Activated CD8-positive, alpha-beta T cell treated with anti-CD3 and anti-CD28 coated beads, Interleukin-2, amount 10 ng/mL, durations not matched to agents 7 days and 5 days (primary cell): ENCODE results near the gene DUSP2. TPM values are rescaled to one million over a fixed set of nuclear protein-coding genes. Genes with fewer than 3 reads are reported as not detected.

ENCODE experiments used
- ATAC-seq: fragments of 150-1000 bp; cut with Tn5 transposase; one replicate; pipeline ENCODE4 v1.10.0; 2021; ENCODE audit warnings: moderate library complexity
- CTCF ChIA-PET: fragments of 350-600 bp; sonication (Branson Sonifier 250); formaldehyde crosslinking; loops from one replicate; lab custom pipeline; 2021; ENCODE audit warnings: antibody characterized with exemption; lab: Charles Lee
- POLR2A ChIA-PET: fragments of 350-600 bp; sonication (Branson Sonifier 250); formaldehyde crosslinking; loops from one replicate; lab custom pipeline; 2021; ENCODE audit warnings: antibody characterized with exemption; lab: Charles Lee
- DNase-seq: peaks from one replicate; pipeline ENCODE4 v3.0.0-alpha.2; 2020
- H3K27ac Mint-ChIP-seq: one replicate; pipeline ENCODE4 v1.8.0; 2021; ENCODE audit warnings: mild to moderate bottlenecking, mixed read lengths
- H3K27me3 Mint-ChIP-seq: one replicate; pipeline ENCODE4 v1.8.0; 2021; ENCODE audit warnings: low read depth, mixed read lengths
- H3K36me3 Mint-ChIP-seq: one replicate; pipeline ENCODE4 v1.8.0; 2021; ENCODE audit warnings: low read depth, mixed read lengths
- H3K4me1 Mint-ChIP-seq: one replicate; pipeline ENCODE4 v1.8.0; 2021; ENCODE audit warnings: low read depth, mixed read lengths
- H3K4me3 Mint-ChIP-seq: one replicate; pipeline ENCODE4 v1.8.0; 2021; ENCODE audit warnings: mild to moderate bottlenecking, mixed read lengths
- H3K9me3 Mint-ChIP-seq: one replicate; pipeline ENCODE4 v1.8.0; 2022; ENCODE audit warnings: mixed read lengths; ENCODE audit not compliant: insufficient read depth
- total RNA-seq, 2 experiments: library from RNA; stranded (reverse); gene quantifications; one replicate each; pipeline ENCODE4 v1.2.3, GENCODE V29; 2021

Gene DUSP2
- 10 to 100 TPM; 20.3 to 21.2 TPM for total RNA-seq

- H3K36me3 Mint-ChIP-seq: peaks cover 16% of the 10 kb centered on the region
- peak within 1 kb of the TSS; percentile 97 for H3K27ac Mint-ChIP-seq
- DNase-seq (peak; percentile 88), ATAC-seq (peak; percentile 68)
- peaks cover 65% of the 10 kb centered on the region for H3K4me1 Mint-ChIP-seq
- no peaks in the 10 kb centered on the region for H3K9me3 Mint-ChIP-seq
- ChIA-PET CTCF (interaction anchor here (1.4 to 21.7 kb wide), 3 partner anchors 19 to 153 kb away, joined by 7 to 674 read pairs (median 10); partner anchors contain the start of gene ANKRD36C), POLR2A (interaction anchor here (0.6 to 10.2 kb wide), 10 partner anchors 9 to 153 kb away, joined by 3 to 193 read pairs (median 5); partner anchors contain the start of genes ANKRD36C and STARD7)
- no peaks in the 10 kb centered on the region for H3K27me3 Mint-ChIP-seq
- H3K4me3 Mint-ChIP-seq: peak within 1 kb of the TSS; percentile 88
These were observed at the start of gene DUSP2 for GRCh38 chr2:96145036-96145847. Gene DUSP2, minus strand, starts transcription at chr2:96145440. Its CDS starts 86 bp downstream, at chr2:96145354.

GRCh38 chr2:96191937-96192670 lies 46.9 kb upstream of the DUSP2 start:
- ATAC-seq (no peak), DNase-seq (no peak)
- ChIA-PET POLR2A (no interaction called here), CTCF (interaction anchor here (0.9 to 4.9 kb wide), 6 partner anchors 8 to 200 kb away, joined by 3 to 27 read pairs (median 4); partner anchors contain the start of gene ADRA2B)
- Mint-ChIP-seq H3K36me3 (peaks cover 45% of the 10 kb centered on the region), H3K4me3 (no peak overlapping the region), H3K4me1 (peaks cover 25% of the 10 kb centered on the region), H3K27ac (no peak overlapping the region), H3K27me3 (no peaks in the 10 kb centered on the region), H3K9me3 (no peaks in the 10 kb centered on the region)

- Mint-ChIP-seq H3K36me3 (peaks cover 61% of the 10 kb centered on the region), H3K27ac (no peak overlapping the region), H3K27me3 (no peaks in the 10 kb centered on the region), H3K4me3 (no peak overlapping the region), H3K4me1 (peaks cover 16% of the 10 kb centered on the region), H3K9me3 (no peaks in the 10 kb centered on the region)
- CTCF ChIA-PET: interaction anchor here (1.2 to 4.9 kb wide), 2 partner anchors 13 to 14 kb away, joined by 4 to 27 read pairs; no protein-coding TSS in a partner anchor
- no peak for DNase-seq
- POLR2A ChIA-PET: interaction anchor here (0.6 kb wide), 1 partner anchor 579 kb away, joined by 3 read pairs; no protein-coding TSS in a partner anchor
- ATAC-seq: no peak
These were observed 43.7 kb upstream of the DUSP2 start for GRCh38 chr2:96188821-96189526.

GRCh38 chr2:96186562-96186961 lies 41.3 kb upstream of the DUSP2 start:
- H3K4me1 Mint-ChIP-seq: peaks cover 3% of the 10 kb centered on the region
- DNase-seq (no peak), ATAC-seq (no peak)
- CTCF ChIA-PET: interaction anchor here (1.8 to 2.3 kb wide), 2 partner anchors 11 to 48 kb away, joined by 4 to 8 read pairs; partner anchors contain the start of gene ASTL
- no peak overlapping the region for H3K4me3 Mint-ChIP-seq
- no peak overlapping the region for H3K27ac Mint-ChIP-seq
- no peaks in the 10 kb centered on the region for H3K9me3 Mint-ChIP-seq
- POLR2A ChIA-PET: no interaction called here
- no peaks in the 10 kb centered on the region for H3K27me3 Mint-ChIP-seq
- H3K36me3 Mint-ChIP-seq: peaks cover 45% of the 10 kb centered on the region

GRCh38 chr2:96185516-96185915 lies 40.3 kb upstream of the DUSP2 start:
- ChIA-PET POLR2A (no interaction called here), CTCF (interaction anchor here (0.7 to 2.3 kb wide), 6 partner anchors 10 to 193 kb away, joined by 3 to 8 read pairs (median 4); partner anchors contain the start of gene ASTL)
- DNase-seq (no peak), ATAC-seq (no peak)
- H3K27ac Mint-ChIP-seq: no peak overlapping the region
- no peaks in the 10 kb centered on the region for H3K27me3 Mint-ChIP-seq
- H3K4me1 Mint-ChIP-seq: peaks cover 8% of the 10 kb centered on the region
- H3K9me3 Mint-ChIP-seq: no peaks in the 10 kb centered on the region
- peaks cover 41% of the 10 kb centered on the region for H3K36me3 Mint-ChIP-seq
- H3K4me3 Mint-ChIP-seq: no peak overlapping the region

GRCh38 chr2:96184989-96185388 lies 39.7 kb upstream of the DUSP2 start:
- no peak for ATAC-seq
- no peaks in the 10 kb centered on the region for H3K27me3 Mint-ChIP-seq

GRCh38 chr2:96184188-96184587 lies 38.9 kb upstream of the DUSP2 start:
- ChIA-PET CTCF (interaction anchor here (1.2 kb wide), 1 partner anchor 83 kb away, joined by 3 read pairs; no protein-coding TSS in a partner anchor), POLR2A (no interaction called here)
- H3K4me3 Mint-ChIP-seq: no peak overlapping the region
- H3K36me3 Mint-ChIP-seq: peaks cover 38% of the 10 kb centered on the region
- DNase-seq (no peak), ATAC-seq (no peak)
- H3K4me1 Mint-ChIP-seq: peaks cover 13% of the 10 kb centered on the region
- H3K27ac Mint-ChIP-seq: no peak overlapping the region
- no peaks in the 10 kb centered on the region for H3K27me3 Mint-ChIP-seq
- H3K9me3 Mint-ChIP-seq: no peaks in the 10 kb centered on the region

More at GRCh38 chr2:96184989-96185388, 39.7 kb upstream of the DUSP2 start:
- Mint-ChIP-seq H3K4me3 (no peak overlapping the region), H3K9me3 (no peaks in the 10 kb centered on the region), H3K27ac (no peak overlapping the region), H3K36me3 (peaks cover 41% of the 10 kb centered on the region), H3K4me1 (peaks cover 11% of the 10 kb centered on the region)
- ChIA-PET POLR2A (no interaction called here), CTCF (interaction anchor here (0.7 to 2.3 kb wide), 5 partner anchors 10 to 193 kb away, joined by 3 to 8 read pairs (median 4); partner anchors contain the start of gene ASTL)
- DNase-seq: no peak

- no peaks in the 10 kb centered on the region for H3K9me3 Mint-ChIP-seq
- H3K4me1 Mint-ChIP-seq: peaks cover 13% of the 10 kb centered on the region
- no peak overlapping the region for H3K4me3 Mint-ChIP-seq
- POLR2A ChIA-PET: no interaction called here
- peaks cover 28% of the 10 kb centered on the region for H3K36me3 Mint-ChIP-seq
- peaks cover 2% of the 10 kb centered on the region for H3K27me3 Mint-ChIP-seq
- no peak overlapping the region for H3K27ac Mint-ChIP-seq
- DNase-seq (no peak), ATAC-seq (no peak)
- CTCF ChIA-PET: interaction anchor here (1.1 to 2.0 kb wide), 3 partner anchors 39 to 73 kb away, joined by 3 to 8 read pairs (median 7); no protein-coding TSS in a partner anchor
These were observed 36.3 kb upstream of the DUSP2 start for GRCh38 chr2:96181529-96181928.

- POLR2A ChIA-PET: interaction anchor here (0.8 to 1.1 kb wide), 4 partner anchors 28 to 64 kb away, joined by 3 to 5 read pairs (median 4); partner anchors contain the start of gene ASTL
These were observed 35.3 kb upstream of the DUSP2 start for GRCh38 chr2:96180521-96180920.

GRCh38 chr2:96180002-96180401 lies 34.8 kb upstream of the DUSP2 start:
- Mint-ChIP-seq H3K27ac (peak overlapping the region; percentile 39), H3K9me3 (no peaks in the 10 kb centered on the region), H3K36me3 (peaks cover 13% of the 10 kb centered on the region), H3K4me3 (no peak overlapping the region), H3K4me1 (peaks cover 12% of the 10 kb centered on the region), H3K27me3 (peaks cover 7% of the 10 kb centered on the region)
- ATAC-seq (no peak), DNase-seq (no peak)
- ChIA-PET POLR2A (interaction anchor here (0.8 to 1.1 kb wide), 4 partner anchors 28 to 63 kb away, joined by 3 to 5 read pairs (median 4); partner anchors contain the start of gene ASTL), CTCF (interaction anchor here (0.9 to 2.0 kb wide), 5 partner anchors 37 to 187 kb away, joined by 4 to 8 read pairs (median 7); partner anchors contain the start of gene ASTL)

More at GRCh38 chr2:96180521-96180920, 35.3 kb upstream of the DUSP2 start:
- Mint-ChIP-seq H3K27me3 (peaks cover 7% of the 10 kb centered on the region), H3K9me3 (no peaks in the 10 kb centered on the region), H3K4me1 (peaks cover 13% of the 10 kb centered on the region), H3K4me3 (no peak overlapping the region), H3K36me3 (peaks cover 18% of the 10 kb centered on the region), H3K27ac (no peak overlapping the region)
- CTCF ChIA-PET: interaction anchor here (0.9 to 2.0 kb wide), 5 partner anchors 38 to 188 kb away, joined by 4 to 8 read pairs (median 7); partner anchors contain the start of gene ASTL
- DNase-seq (no peak), ATAC-seq (no peak)
